Left ventricle myocardium inferior (tissue), 1 donor: Measurements from ENCODE around the gene PPP1R12B. TPM values are rescaled to one million over a fixed set of nuclear protein-coding genes. Genes with fewer than 3 reads are reported as not detected.

Source experiments
- DNase-seq: peaks from one replicate; pipeline ENCODE4 v3.0.0-alpha.2; 2020
- H3K27ac ChIP-seq: fragments of 200-600 bp; replicated peaks from 2 replicates; pipeline ENCODE4 v1.8.0; 2021
- H3K27me3 ChIP-seq: fragments of 200-600 bp; 2 replicates; pipeline ENCODE4 v1.8.0; 2021; ENCODE audit warnings: low read depth
- H3K36me3 ChIP-seq: fragments of 200-600 bp; 2 replicates; pipeline ENCODE4 v1.8.0; 2021
- H3K4me1 ChIP-seq: fragments of 200-600 bp; 2 replicates; pipeline ENCODE4 v1.8.0; 2021
- H3K4me3 ChIP-seq: fragments of 200-600 bp; 2 replicates; pipeline ENCODE4 v1.8.0; 2021; ENCODE audit warnings: mild to moderate bottlenecking, moderate library complexity
- H3K9me3 ChIP-seq: fragments of 200-600 bp; replicated peaks from 2 replicates; pipeline ENCODE4 v1.8.0; 2021
- intact Hi-C: fragments of 100-400 bp; cut with micrococcal nuclease; formaldehyde crosslinking; loops from one replicate; pipeline ENCODE4 v1.11.0; 2022
- total RNA-seq: library from RNA; stranded (reverse); fragmentation: NEBNext Ultra II Directional; extraction: Animal tissue kit (Norgen Biotek cat#: 25700); gene quantifications from one replicate; pipeline ENCODE4 v1.2.1, GENCODE V29; 2021
- TF ChIP-seq, protein P1 (sequence below): fragments of 200-600 bp; IDR thresholded peaks from 2 replicates; pipeline ENCODE4 v1.8.0; 2021; ENCODE audit warnings: antibody characterized with exemption, mild to moderate bottlenecking, borderline replicate concordance
- donor health status: DM: no; HTN: yes; CAD: no; lungs with severe emphysema.

PPP1R12B gene
- total RNA-seq, 1 donor from 2014 or later, result 706 TPM

DNA sequence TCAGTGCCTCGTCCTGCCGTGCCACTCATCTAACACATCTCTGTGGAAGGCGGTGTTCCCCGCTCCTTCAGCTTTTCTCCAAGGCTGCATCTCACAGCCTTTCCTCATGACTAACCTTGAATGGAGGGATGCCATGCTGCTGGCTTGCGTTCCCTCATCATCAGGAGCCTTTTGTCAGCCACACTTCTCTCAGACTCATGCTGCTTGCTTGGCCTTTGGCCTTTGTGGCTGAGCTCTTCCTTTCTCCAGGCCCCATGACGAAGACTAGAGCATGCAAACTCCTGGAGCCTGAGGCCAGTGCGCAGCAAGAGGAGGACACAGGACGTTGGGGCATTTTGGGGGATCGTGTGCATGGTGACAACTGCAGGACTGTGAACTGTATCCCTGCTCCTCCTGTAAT lies 291.0 kb downstream of the PPP1R12B start:
- no peaks in the 10 kb centered on the region for H3K36me3 ChIP-seq
- no peak for DNase-seq
- H3K9me3 ChIP-seq, result no peaks in the 10 kb centered on the region
- TF ChIP-seq, protein P1, sequence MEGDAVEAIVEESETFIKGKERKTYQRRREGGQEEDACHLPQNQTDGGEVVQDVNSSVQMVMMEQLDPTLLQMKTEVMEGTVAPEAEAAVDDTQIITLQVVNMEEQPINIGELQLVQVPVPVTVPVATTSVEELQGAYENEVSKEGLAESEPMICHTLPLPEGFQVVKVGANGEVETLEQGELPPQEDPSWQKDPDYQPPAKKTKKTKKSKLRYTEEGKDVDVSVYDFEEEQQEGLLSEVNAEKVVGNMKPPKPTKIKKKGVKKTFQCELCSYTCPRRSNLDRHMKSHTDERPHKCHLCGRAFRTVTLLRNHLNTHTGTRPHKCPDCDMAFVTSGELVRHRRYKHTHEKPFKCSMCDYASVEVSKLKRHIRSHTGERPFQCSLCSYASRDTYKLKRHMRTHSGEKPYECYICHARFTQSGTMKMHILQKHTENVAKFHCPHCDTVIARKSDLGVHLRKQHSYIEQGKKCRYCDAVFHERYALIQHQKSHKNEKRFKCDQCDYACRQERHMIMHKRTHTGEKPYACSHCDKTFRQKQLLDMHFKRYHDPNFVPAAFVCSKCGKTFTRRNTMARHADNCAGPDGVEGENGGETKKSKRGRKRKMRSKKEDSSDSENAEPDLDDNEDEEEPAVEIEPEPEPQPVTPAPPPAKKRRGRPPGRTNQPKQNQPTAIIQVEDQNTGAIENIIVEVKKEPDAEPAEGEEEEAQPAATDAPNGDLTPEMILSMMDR, result no peak
- H3K27ac ChIP-seq, result no peak overlapping the region
- no peak overlapping the region for H3K4me3 ChIP-seq
- H3K4me1 ChIP-seq, result peaks cover 33% of the 10 kb centered on the region
- peaks cover 90% of the 10 kb centered on the region for H3K27me3 ChIP-seq
- intact Hi-C loops, result no loop called here

DNA sequence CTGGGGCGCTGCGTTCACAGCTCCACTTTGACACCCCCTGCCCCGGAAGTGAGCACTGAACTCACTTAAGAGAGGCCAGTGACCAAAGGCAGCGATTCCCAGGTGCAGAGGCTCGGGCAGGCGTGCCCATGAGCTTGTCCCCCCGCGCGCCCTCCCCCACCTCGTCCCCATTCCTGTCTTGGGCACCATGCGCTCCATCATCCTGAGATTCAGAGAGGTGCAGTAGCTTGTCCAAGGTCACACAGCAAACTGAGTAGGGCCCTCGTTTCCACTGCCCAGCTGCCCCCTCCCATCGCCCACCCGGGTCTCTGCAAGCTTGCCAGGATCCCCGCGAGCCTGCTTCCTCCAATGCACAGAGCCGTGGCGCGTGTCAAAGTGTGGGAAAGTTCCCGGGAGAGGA lies 293.7 kb downstream of the PPP1R12B start:
- H3K27ac ChIP-seq, result no peak overlapping the region
- intact Hi-C loops, result no loop called here
- H3K27me3 ChIP-seq, result peaks cover 96% of the 10 kb centered on the region
- peaks cover 33% of the 10 kb centered on the region for H3K4me1 ChIP-seq
- DNase-seq, result no peak
- TF ChIP-seq, protein P1, result no peak
- H3K36me3 ChIP-seq, result no peaks in the 10 kb centered on the region
- no peaks in the 10 kb centered on the region for H3K9me3 ChIP-seq
- H3K4me3 ChIP-seq, result peak overlapping the region; percentile 61

Other genes starting within 250 kb of the PPP1R12B start
- 0.05 TPM for gene GPR37L1, start 225.8 kb upstream of the PPP1R12B start, total RNA-seq
- gene ARL8A, start 204.0 kb upstream of the PPP1R12B start, total RNA-seq, result 64.7 TPM
- gene PTPN7, start 188.1 kb upstream of the PPP1R12B start, total RNA-seq, result 0.44 TPM
- 0.60 TPM for gene LGR6, start 154.9 kb upstream of the PPP1R12B start, total RNA-seq
- gene UBE2T, start 6.8 kb upstream of the PPP1R12B start, total RNA-seq, result 11.8 TPM